GM19193 (cell line): ENCODE data around the gene SERPINA12.

Experiments used
- POLR2A ChIP-seq: IDR thresholded peaks from 4 replicates; pipeline ENCODE4 v1.6.1; 2011; ENCODE audit not compliant: insufficient read depth, insufficient read length; ENCODE audit errors: extremely low read depth

Gene SERPINA12

DNA sequence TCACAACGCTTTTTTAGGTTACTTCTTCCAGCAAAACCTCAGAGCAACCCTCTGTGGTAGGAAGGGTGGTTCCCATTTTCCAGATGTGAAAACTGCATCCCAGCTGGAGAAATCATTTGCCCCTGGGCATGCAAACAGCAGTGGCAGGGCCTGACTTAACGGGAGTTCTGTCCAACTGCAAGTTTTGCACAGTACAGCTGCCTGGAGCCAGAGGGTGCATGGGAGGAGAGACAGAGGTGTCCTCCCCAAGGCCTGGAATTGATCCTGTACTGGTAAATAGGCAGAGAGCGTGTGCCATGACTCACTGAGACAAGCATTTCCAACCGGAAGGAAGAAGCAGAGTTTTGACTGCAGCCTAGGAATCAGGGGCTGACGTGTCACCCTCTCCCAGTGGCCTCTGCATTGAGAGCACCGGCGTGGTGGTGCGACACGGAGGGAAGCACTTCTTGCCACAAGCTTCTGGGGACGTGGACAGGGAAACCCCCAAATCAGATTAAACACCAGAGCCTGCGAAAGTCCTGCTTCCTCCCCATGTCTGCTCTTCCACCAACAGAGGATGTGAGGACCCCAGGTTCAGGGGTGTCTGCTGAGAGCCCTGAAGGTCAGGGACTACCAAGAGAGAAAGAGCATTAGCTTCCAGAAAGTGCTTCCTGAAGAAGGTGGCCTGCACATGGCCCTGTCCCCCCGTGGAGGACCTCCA is 33.0 kb upstream of the SERPINA12 start:
- no peak for TF ChIP-seq POLR2A

DNA sequence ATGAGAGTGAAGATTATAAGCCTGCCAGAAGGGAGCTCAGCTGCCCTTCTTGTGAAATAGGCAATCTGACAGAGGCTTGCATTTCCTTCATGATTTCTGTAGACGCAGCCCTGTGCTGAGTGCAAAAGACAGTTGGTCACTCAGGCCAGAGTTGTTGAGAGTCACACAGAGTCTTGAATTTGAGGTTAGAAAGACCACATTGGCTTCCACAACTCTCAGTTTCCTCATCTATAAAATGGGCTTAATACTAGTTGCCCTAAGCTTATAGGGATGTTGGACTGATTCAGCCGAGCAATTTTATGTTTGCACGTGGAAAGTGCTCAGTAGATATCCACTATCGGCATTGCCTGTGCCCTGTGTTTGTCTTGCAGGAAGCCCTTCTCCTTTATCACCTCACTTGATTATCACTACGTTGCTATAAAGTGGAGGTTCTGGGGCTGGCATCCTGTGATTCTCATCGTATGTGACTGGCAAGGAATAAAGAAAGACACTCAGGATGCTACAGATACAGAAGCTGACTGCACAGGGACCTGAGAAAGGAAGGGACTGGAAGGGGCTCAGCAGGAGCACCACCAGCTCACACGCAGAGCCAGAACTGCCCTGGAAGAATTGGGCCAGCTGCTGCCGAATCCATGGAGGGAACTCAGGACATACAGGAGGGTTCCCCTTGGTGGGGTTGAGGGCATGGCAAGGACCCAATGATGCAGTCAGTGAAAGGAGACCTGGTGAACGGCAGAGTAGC is 32.1 kb upstream of the SERPINA12 start:
- no peak for TF ChIP-seq POLR2A

- no peak for TF ChIP-seq POLR2A
These were observed 30.9 kb upstream of the SERPINA12 start for GRCh38 chr14:94540031-94540794.

- TF ChIP-seq POLR2A = no peak
These were observed 29.9 kb upstream of the SERPINA12 start for GRCh38 chr14:94539181-94539580.

GRCh38 chr14:94538070-94538740 is 28.9 kb upstream of the SERPINA12 start:
- no peak for TF ChIP-seq POLR2A

DNA sequence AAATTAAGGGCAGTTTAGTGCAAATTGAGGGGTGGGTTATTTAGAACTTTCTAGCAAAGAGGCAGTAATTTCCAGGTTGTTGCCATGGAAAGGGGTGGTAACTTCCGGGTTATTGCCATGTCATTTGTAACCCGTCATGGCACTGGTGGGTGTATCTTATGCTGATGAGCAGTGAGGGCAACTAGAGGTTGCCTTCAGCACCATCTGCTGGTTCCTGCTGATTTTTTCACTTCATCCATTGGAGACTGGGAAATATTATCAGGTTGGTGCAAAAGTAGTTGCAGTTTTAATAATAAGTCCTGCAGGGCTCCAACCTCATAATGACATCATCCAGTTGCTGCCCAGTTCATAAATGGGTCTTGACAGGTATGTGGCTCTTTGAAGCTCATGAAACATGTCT is 27.6 kb upstream of the SERPINA12 start:
- TF ChIP-seq POLR2A = no peak

GRCh38 chr14:94535506-94535905 is 26.2 kb upstream of the SERPINA12 start:
- TF ChIP-seq POLR2A = no peak

DNA sequence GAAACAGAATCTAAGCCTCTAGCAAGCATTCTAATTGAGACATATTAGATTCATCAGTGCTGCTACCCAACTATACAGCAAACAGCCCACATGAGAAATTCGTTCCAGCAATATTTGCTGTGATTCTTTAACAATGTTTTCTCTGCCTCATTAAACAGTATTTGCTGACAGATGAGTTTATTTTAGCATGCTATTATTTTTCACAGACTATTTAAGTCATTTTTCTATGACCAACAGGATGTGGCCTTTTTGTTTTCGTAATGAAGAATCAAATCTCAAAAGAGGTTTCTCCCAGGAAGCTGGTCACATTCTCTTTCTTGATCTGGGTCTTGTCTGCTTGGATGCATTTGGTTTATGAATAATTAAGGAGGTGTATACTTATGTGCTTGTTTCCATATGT is 23.2 kb upstream of the SERPINA12 start:
- TF ChIP-seq POLR2A = no peak

- no peak for TF ChIP-seq POLR2A
These were observed 21.9 kb upstream of the SERPINA12 start for GRCh38 chr14:94531187-94531586.

- no peak for TF ChIP-seq POLR2A
These were observed 14.8 kb upstream of the SERPINA12 start for GRCh38 chr14:94524093-94524492.

- no peak for TF ChIP-seq POLR2A
These were observed 14.0 kb upstream of the SERPINA12 start for GRCh38 chr14:94523265-94523664.

- no peak for TF ChIP-seq POLR2A
These were observed 13.0 kb upstream of the SERPINA12 start for GRCh38 chr14:94522115-94522724.

- TF ChIP-seq POLR2A = no peak
These were observed 12.3 kb upstream of the SERPINA12 start for GRCh38 chr14:94521375-94522114.
